PC-3 (cell line): ENCODE measurements around the gene CLCN4. TPM values are rescaled to one million over a fixed set of nuclear protein-coding genes. Genes with fewer than 3 reads are reported as not detected.

ENCODE experiments used
- ATAC-seq: fragments of 200-7000 bp; cut with Tn5 transposase; 2 replicates; pipeline ENCODE4 v1.9.1; 2020; ENCODE audit warnings: mild to moderate bottlenecking, moderate library complexity
- BruUV-seq: library from RNA; stranded (reverse); fragments of 400-500 nt; replicated peaks from 2 replicates; lab custom pipeline; 2021; lab: Mats Ljungman, UMichigan
- CTCF ChIA-PET: fragments of 300-600 bp; sonication (Branson Sonifier 250); formaldehyde crosslinking; loops from one replicate; lab custom pipeline; 2022; ENCODE audit warnings: antibody characterized with exemption; lab: Charles Lee
- POLR2A ChIA-PET: fragments of 300-600 bp; sonication (Branson Sonifier 250); formaldehyde crosslinking; loops from one replicate; lab custom pipeline; 2022; ENCODE audit warnings: antibody characterized with exemption; ENCODE audit not compliant: unreplicated experiment; lab: Charles Lee
- DNase-seq: peaks from one replicate; pipeline ENCODE4 v3.0.0-alpha.2; 2015
- H2AFZ ChIP-seq: fragments of 300-600 bp; sonication (generic); 2 replicates; pipeline ENCODE4 v1.6.0; 2016; ENCODE audit warnings: antibody characterized with exemption, low read length
- H3F3A ChIP-seq: fragments of 300-600 bp; sonication (generic); one replicate; pipeline ENCODE4 v1.6.0; 2017; ENCODE audit warnings: antibody characterized with exemption, low read length, control low read depth, mild to moderate bottlenecking; ENCODE audit not compliant: unreplicated experiment
- H3K27ac ChIP-seq: fragments of 300-600 bp; sonication (generic); 2 replicates; pipeline ENCODE4 v1.5.1; 2016; ENCODE audit warnings: mild to moderate bottlenecking, low read length
- H3K27me3 ChIP-seq: fragments of 300-600 bp; sonication (generic); 2 replicates; pipeline ENCODE4 v1.6.1; 2016; ENCODE audit warnings: low read length, mixed read lengths
- H3K36me3 ChIP-seq: fragments of 300-600 bp; sonication (generic); 2 replicates; pipeline ENCODE4 v1.6.1; 2016; ENCODE audit warnings: low read depth, mixed run types, low read length, mixed read lengths
- H3K4me1 ChIP-seq: fragments of 300-600 bp; sonication (generic); 2 replicates; pipeline ENCODE4 v1.5.1; 2016; ENCODE audit warnings: low read length; ENCODE audit not compliant: insufficient read depth
- H3K4me2 ChIP-seq: fragments of 300-600 bp; sonication (generic); 2 replicates; pipeline ENCODE4 v1.6.0; 2016; ENCODE audit warnings: low read length
- H3K4me3 ChIP-seq: fragments of 300-600 bp; sonication (generic); 2 replicates; pipeline ENCODE4 v1.5.1; 2016; ENCODE audit warnings: mild to moderate bottlenecking, low read length, mixed read lengths
- H3K79me2 ChIP-seq: fragments of 300-600 bp; sonication (generic); 2 replicates; pipeline ENCODE4 v1.6.1; 2017; ENCODE audit warnings: low read length, mixed read lengths
- H3K9ac ChIP-seq: fragments of 300-600 bp; sonication (generic); 2 replicates; pipeline ENCODE4 v1.6.0; 2016; ENCODE audit warnings: mild to moderate bottlenecking, low read length
- H3K9me2 ChIP-seq: fragments of 300-600 bp; sonication (generic); replicated peaks from 2 replicates; pipeline ENCODE4 v1.6.1; 2016; ENCODE audit warnings: mixed run types, low read length, mixed read lengths
- H3K9me3 ChIP-seq: fragments of 300-600 bp; sonication (generic); 2 replicates; pipeline ENCODE4 v1.6.1; 2016; ENCODE audit warnings: low read length, mixed read lengths
- H4K20me1 ChIP-seq: fragments of 300-600 bp; sonication (generic); 2 replicates; pipeline ENCODE4 v1.6.1; 2016; ENCODE audit warnings: low read length, mixed read lengths
- EZH2 ChIP-seq: fragments of 300-600 bp; sonication (generic); IDR thresholded peaks from one replicate; pipeline ENCODE4 v1.6.1; 2017; ENCODE audit warnings: antibody characterized with exemption, mild to moderate bottlenecking, low read length; ENCODE audit not compliant: unreplicated experiment
- EZH2phosphoT487 ChIP-seq: fragments of 300-600 bp; sonication (generic); IDR thresholded peaks from 2 replicates; pipeline ENCODE4 v1.6.1; 2018; ENCODE audit warnings: mild to moderate bottlenecking, antibody characterized with exemption, low read length, borderline replicate concordance
- intact Hi-C: fragments of 100-400 bp; cut with micrococcal nuclease; formaldehyde crosslinking; loops from 2 replicates; pipeline ENCODE4 v1.9.0; 2023
- total RNA-seq: library from RNA; depleted of rRNA; stranded (reverse); fragments of >200 nt; gene quantifications from 2 replicates; pipeline ENCODE4 v1.2.3, GENCODE V29; 2014
- TF ChIP-seq, protein P1 (sequence below): fragments of 300-600 bp; sonication (generic); conservative IDR thresholded peaks from 2 replicates; pipeline ENCODE4 v1.5.1; 2017; ENCODE audit warnings: antibody characterized with exemption, low read depth, mild to moderate bottlenecking, low read length

CLCN4 gene
- total RNA-seq, 1 experiment from 2014 or later = 13.7 TPM

DNA sequence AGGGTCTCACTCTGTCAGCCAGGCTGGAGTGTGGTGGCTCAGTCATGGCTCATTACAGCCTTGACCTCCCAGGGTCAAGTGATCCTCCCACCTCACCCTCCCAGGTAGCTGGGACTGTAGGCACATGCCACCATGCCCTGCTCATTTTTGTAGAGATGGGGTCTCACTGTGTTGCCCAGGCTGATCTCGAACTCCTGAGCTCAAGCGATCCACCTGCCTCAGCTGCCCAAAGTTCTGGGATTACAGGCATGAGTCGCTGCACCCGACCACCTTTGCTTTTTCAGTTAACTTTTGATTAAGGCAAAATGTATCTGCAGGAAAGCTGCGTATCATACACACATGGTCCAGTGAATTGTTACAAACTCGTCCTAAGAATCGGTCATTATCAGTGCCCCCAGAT is 16.5 kb upstream of the CLCN4 start:
- no peaks in the 10 kb centered on the region for H3F3A ChIP-seq
- no peaks in the 10 kb centered on the region for H3K36me3 ChIP-seq
- BruUV-seq = no TSS peak
- CTCF ChIA-PET = no interaction called here
- H3K9me2 ChIP-seq = no peaks in the 10 kb centered on the region
- H3K27ac ChIP-seq = no peak overlapping the region
- no peak overlapping the region for H2AFZ ChIP-seq
- H3K4me1 ChIP-seq = no peaks in the 10 kb centered on the region
- no peak overlapping the region for H3K4me3 ChIP-seq
- ATAC-seq (no peak), DNase-seq (no peak)
- H3K9ac ChIP-seq = no peak overlapping the region
- no peak overlapping the region for H3K4me2 ChIP-seq
- H3K9me3 ChIP-seq = no peaks in the 10 kb centered on the region
- no peaks in the 10 kb centered on the region for H3K79me2 ChIP-seq
- POLR2A ChIA-PET = no interaction called here
- intact Hi-C loops = no loop called here
- no peaks in the 10 kb centered on the region for H3K27me3 ChIP-seq
- no peak for TF ChIP-seq EZH2phosphoT487
- TF ChIP-seq, protein P1, sequence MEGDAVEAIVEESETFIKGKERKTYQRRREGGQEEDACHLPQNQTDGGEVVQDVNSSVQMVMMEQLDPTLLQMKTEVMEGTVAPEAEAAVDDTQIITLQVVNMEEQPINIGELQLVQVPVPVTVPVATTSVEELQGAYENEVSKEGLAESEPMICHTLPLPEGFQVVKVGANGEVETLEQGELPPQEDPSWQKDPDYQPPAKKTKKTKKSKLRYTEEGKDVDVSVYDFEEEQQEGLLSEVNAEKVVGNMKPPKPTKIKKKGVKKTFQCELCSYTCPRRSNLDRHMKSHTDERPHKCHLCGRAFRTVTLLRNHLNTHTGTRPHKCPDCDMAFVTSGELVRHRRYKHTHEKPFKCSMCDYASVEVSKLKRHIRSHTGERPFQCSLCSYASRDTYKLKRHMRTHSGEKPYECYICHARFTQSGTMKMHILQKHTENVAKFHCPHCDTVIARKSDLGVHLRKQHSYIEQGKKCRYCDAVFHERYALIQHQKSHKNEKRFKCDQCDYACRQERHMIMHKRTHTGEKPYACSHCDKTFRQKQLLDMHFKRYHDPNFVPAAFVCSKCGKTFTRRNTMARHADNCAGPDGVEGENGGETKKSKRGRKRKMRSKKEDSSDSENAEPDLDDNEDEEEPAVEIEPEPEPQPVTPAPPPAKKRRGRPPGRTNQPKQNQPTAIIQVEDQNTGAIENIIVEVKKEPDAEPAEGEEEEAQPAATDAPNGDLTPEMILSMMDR = no peak
- no peak for TF ChIP-seq EZH2
- no peaks in the 10 kb centered on the region for H4K20me1 ChIP-seq

DNA sequence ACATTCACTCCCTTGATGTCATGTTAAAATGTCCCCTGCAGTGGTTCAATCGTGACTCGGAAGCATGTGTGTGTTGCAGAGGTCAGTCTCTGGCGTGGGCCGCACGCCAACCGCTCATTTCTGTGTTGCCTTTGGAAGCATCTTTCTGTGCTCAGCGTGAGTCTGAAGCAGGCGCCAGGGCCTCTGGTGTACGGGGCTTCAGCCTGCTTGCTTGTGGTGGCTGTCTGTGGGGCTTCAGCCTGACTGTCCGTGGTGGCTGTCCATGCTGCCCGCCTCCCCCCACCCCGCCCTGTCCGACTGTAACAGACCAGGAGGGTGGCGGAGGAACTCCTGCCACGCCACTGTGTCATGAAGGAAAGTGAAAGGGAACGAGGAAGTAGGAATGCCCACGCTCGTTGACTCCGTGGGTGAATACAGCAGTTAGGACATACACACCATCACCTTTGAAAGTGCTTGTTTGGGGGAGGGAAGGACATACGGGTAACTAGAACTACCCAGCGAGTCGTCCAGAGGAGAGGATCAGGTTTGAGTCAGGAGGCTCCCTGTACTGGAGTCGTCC is 14.7 kb upstream of the CLCN4 start:
- CTCF ChIA-PET = no interaction called here
- no TSS peak for BruUV-seq

More for the DNA sequence above, 14.7 kb upstream of the CLCN4 start:
- H3K4me2 ChIP-seq = no peak overlapping the region
- H3K9me2 ChIP-seq = no peaks in the 10 kb centered on the region
- no peaks in the 10 kb centered on the region for H3K79me2 ChIP-seq
- H3K27me3 ChIP-seq = no peaks in the 10 kb centered on the region
- POLR2A ChIA-PET = no interaction called here
- intact Hi-C loops = no loop called here
- H3K27ac ChIP-seq = no peak overlapping the region
- no peak for DNase-seq
- no peaks in the 10 kb centered on the region for H4K20me1 ChIP-seq
- H3K9me3 ChIP-seq = no peaks in the 10 kb centered on the region
- H3K4me1 ChIP-seq = no peaks in the 10 kb centered on the region
- H3F3A ChIP-seq = no peaks in the 10 kb centered on the region
- TF ChIP-seq EZH2 (no peak), EZH2phosphoT487 (no peak)
- TF ChIP-seq, protein P1 = no peak
- H3K36me3 ChIP-seq = no peaks in the 10 kb centered on the region
- no peak overlapping the region for H3K9ac ChIP-seq
- no peak overlapping the region for H2AFZ ChIP-seq
- ATAC-seq = no peak
- no peak overlapping the region for H3K4me3 ChIP-seq
